GM18520 (cell line): ENCODE results near the gene ZBED5.

Experiments
- ATAC-seq: cut with Tn5 transposase; IDR thresholded peaks from one replicate; pipeline ENCODE4 v1.9.1; 2021; ENCODE audit not compliant: unreplicated experiment

ZBED5 gene

DNA sequence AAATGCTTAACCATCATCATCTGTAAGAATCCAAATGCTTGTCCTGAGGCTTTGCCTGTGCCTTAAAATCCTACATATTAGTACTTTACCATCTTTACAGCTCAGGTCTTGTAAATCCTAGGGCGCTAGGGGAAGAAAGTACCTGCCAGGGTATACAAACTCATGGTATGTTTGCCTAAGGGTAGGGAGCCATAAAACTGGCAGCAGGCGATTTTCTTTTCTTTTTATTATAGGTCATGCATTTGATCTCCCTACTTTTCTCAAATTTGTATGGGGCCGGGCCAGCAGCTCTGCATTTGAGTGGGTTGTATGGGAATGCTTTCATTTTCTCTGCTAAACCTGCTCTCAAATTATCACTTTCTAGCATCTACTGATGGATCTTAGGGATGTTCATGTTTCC, 24.0 kb upstream of the ZBED5 start:
- no peak for ATAC-seq

- ATAC-seq: no peak
Measured at GRCh38 chr11:10878408-10879214, 20.8 kb upstream of the ZBED5 start.

DNA sequence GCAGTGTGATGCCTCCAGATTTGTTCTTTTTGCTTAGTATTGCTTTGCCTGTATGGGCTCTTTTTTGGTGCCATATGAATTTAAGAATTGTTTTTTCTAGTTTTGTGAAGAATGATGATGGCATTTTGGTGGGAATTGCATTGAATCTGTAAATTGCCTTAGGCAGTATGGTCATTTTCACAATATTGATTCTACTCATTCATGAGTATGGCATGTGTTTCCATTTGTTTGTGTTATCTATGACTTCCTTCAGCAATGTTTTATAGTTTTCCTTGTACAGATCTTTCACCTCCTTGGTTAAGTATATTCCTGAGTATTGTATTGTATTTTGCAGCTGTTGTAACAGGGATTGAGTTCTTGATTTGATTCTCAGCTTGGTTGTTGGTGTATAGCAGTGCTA, 18.3 kb upstream of the ZBED5 start:
- ATAC-seq: no peak

GRCh38 chr11:10875430-10876021, 17.7 kb upstream of the ZBED5 start:
- no peak for ATAC-seq

GRCh38 chr11:10872097-10872496, 14.2 kb upstream of the ZBED5 start:
- no peak for ATAC-seq

GRCh38 chr11:10868352-10868751, 10.5 kb upstream of the ZBED5 start:
- no peak for ATAC-seq

GRCh38 chr11:10866893-10867331, 9.1 kb upstream of the ZBED5 start:
- ATAC-seq: no peak

- no peak for ATAC-seq
Measured at GRCh38 chr11:10865837-10866270, 8.0 kb upstream of the ZBED5 start.

DNA sequence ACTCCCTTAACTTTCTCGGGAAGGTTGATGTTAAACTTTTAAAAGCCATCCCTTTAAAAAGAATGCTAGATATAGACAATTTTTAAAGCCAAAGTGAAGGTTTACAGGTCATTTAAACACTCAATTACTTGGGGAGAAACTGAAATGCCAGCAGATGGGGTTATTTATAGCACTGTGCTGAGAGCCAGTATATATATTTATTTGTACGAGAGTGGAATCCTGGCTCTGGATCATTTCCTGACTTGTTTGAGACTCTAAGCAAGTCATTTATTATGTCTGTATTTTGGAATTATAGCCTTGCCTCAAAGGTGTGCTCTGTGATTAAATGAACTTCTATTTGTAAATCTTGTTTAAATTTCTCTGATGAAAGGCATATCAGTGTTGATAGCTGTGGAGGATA, 6.8 kb upstream of the ZBED5 start:
- no peak for ATAC-seq

- ATAC-seq: no peak
Measured at GRCh38 chr11:10862446-10862845, 4.6 kb upstream of the ZBED5 start.

DNA sequence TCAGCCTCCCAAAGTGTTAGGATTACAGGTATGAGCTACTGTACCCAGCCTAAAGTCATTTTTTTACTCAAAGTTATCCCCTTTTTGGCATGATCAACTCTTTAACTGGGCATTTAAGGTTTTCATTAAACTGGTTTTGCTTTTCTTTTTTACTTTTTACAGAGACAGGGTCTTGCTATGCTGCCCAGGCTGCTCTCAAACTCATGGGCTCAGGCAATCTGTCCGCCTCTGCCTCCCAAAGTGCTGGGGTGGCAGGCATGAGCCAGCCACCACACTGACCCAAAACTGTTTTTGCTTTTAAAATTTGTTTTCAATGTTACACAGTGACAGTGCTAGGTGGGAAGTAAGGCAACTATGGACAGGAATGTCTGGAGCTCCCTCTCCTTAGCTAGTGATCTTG, 3.9 kb upstream of the ZBED5 start:
- no peak for ATAC-seq

DNA sequence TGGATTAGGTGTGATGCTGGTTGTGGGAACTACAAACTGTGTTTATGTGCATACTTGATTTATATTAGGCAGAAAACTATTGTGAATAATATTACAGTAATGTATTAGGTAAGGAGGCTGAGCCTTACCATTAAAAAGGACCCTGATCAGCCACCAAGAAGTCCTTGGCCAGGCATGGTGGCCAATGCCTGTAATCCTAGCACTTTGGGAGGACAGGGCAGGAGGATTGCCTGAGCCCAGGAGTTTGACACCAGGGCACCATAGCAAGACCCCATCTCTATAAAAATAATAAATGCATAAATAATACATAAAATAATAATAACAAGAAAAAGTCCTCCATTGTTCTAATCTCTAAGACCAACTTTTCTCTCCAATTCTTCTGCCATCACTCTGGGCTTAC, 3.2 kb upstream of the ZBED5 start:
- ATAC-seq: no peak

DNA sequence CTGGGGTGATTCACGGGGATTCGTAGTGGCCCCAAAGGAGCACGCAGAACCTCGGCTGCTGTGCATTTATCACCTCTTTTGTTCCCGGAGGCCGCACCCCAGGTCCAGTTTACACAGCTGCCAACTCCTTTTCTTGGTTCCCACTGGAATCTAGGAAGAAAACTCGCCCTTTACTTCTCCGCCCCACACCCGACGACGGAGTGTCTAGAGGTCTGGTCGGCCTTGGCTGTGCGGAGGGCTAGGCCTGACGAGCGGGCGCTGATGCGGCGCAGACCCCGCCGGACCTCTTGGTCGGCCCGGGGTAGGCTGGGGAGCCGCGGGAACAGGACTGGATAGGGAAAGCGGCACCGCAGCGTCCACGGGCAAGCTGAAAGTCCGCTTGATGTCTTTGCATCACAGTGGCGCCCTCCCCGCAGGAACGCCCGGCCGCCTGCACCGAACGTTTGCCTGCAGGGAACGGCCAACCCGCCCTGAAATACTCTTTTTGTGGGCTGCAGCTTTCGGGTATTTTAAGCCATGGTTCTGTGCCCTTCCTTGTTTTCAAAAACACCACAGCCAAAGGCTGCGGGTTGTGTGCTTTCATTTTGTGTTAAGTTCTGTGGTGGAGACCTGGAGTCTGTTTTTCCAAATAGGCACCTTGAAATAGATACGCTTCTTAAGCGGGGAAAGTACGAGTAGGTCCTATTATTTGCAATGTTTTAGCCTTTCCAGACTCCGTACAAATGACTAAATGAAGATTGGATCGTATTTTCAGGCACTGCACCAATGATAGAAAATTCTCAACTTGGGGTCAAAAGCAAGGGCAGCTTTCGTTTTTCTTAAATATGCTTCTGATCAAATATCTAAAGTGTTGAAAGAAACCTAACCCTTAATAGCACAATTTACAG, 829 bp upstream of the ZBED5 start:
- no peak for ATAC-seq

DNA sequence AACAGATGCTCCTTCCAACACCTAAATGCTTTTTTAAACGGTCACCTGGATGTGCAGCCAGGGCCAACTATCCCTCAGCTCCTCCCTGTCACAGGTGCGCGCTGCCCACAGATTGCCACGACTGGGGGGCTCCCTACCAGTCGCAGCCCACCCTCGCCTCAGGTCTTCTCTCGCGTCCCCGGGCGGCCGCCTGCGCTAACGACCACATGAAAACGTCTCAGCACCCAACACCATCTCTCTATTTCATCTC, 469 bp downstream of the ZBED5 start:
- peak; percentile 3 for ATAC-seq

GRCh38 chr11:10856689-10857458, 979 bp downstream of the ZBED5 start:
- no peak for ATAC-seq

- no peak for ATAC-seq
Measured at GRCh38 chr11:10855295-10855694, 2.6 kb downstream of the ZBED5 start.

GRCh38 chr11:10847960-10848860, 9.6 kb downstream of the ZBED5 start:
- ATAC-seq: no peak

GRCh38 chr11:10846660-10847059, 11.2 kb downstream of the ZBED5 start:
- no peak for ATAC-seq

- ATAC-seq: no peak
Measured at GRCh38 chr11:10845589-10845988, 12.3 kb downstream of the ZBED5 start.

DNA sequence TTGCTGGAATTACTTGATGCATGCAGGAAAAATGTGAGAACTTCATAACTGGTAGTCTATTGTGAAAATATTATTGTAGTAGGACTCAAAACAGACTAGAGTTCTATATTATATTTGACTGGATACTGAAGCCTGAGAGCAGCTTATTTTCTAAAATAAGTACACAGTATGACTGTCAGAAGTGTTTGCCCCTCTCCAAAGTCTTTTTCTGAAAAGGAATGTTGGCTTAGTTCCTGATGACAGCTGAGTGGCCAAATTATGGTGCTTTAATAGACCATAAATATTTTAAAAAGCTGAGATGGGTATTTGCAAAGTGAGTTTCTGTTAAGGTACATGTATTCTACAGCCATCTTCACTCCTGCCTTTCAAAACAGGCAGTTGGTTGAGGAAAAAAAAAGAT, 13.1 kb downstream of the ZBED5 start:
- ATAC-seq: no peak
